SK-N-SH treated with all-trans-retinoic acid at 6 μM for 48 hours (cell line): ENCODE measurements around the gene POP4.

Experiments
- ARNTL ChIP-seq: fragments of 450-650 bp; formaldehyde crosslinking; IDR thresholded peaks from 2 replicates; pipeline ENCODE4 v1.5.0; 2020; ENCODE audit warnings: low read depth, mild to moderate bottlenecking, moderate library complexity, borderline replicate concordance
- RARB ChIP-seq: fragments of 250-450 bp; sonication (Bioruptor Pico); IDR thresholded peaks from 2 replicates; pipeline ENCODE4 v1.8.0; 2021; ENCODE audit warnings: mild to moderate bottlenecking, moderate library complexity

- no peak for TF ChIP-seq RARB (CRISPR knock-in tag)
- no peak for TF ChIP-seq ARNTL
Observed at GRCh38 chr19:29596885-29597525, 9.1 kb upstream of the POP4 start.
